Stimulated activated CD4-positive, alpha-beta T cell treated with anti-CD3 and anti-CD28 coated beads, Interleukin-12 subunit alpha, Interleukin-12 subunit beta, amount 100 ng/mL, for 48 hours (primary cell): ENCODE measurements around the gene GRAMD2B.
"Not testable (repeated sequence)": the region's sequence is repeated elsewhere in the genome, so short reads cannot be mapped to it uniquely, and the experiment has no call there.

Source experiments
- DNase-seq, 3 donors: peaks; one replicate each; pipeline ENCODE4 v3.0.0-alpha.2; 2020; ENCODE audit warnings: low read depth in 2 of 3, low spot score in 1 of 3

Gene GRAMD2B

GRCh38 chr5:126422994-126423788 lies at the start of gene GRAMD2B:
TSS of gene GRAMD2B (plus strand) at chr5:126423409. CDS start at chr5:126423607, 198 bp downstream.
- DNase-seq: peak; percentile 41 to 59 (median 48)

GRCh38 chr5:126374109-126374416 lies 49.1 kb upstream of the GRAMD2B start:
- DNase-seq: no peak

GRCh38 chr5:126376443-126376842 lies 46.8 kb upstream of the GRAMD2B start:
- DNase-seq: no peak

- no peak for DNase-seq
Observed at GRCh38 chr5:126377424-126377823, 45.8 kb upstream of the GRAMD2B start.

- not testable (repeated sequence) for DNase-seq
Observed at GRCh38 chr5:126380316-126380715, 42.9 kb upstream of the GRAMD2B start.

GRCh38 chr5:126383246-126383645 lies 40.0 kb upstream of the GRAMD2B start:
- no peak for DNase-seq

- no peak for DNase-seq
Observed at GRCh38 chr5:126383776-126384175, 39.4 kb upstream of the GRAMD2B start.

- no peak for DNase-seq
Observed at GRCh38 chr5:126384985-126385384, 38.2 kb upstream of the GRAMD2B start.

- DNase-seq: no peak
Observed at GRCh38 chr5:126385524-126386502, 37.4 kb upstream of the GRAMD2B start.

GRCh38 chr5:126389179-126389578 lies 34.0 kb upstream of the GRAMD2B start:
- DNase-seq: no peak

GRCh38 chr5:126390051-126390450 lies 33.2 kb upstream of the GRAMD2B start:
- no peak for DNase-seq

GRCh38 chr5:126391386-126391785 lies 31.8 kb upstream of the GRAMD2B start:
- DNase-seq: no peak

- no peak for DNase-seq
Observed at GRCh38 chr5:126394211-126394788, 28.9 kb upstream of the GRAMD2B start.

GRCh38 chr5:126395198-126395597 lies 28.0 kb upstream of the GRAMD2B start:
- no peak for DNase-seq

- no peak for DNase-seq
Observed at GRCh38 chr5:126395605-126396004, 27.6 kb upstream of the GRAMD2B start.

- DNase-seq: not testable (repeated sequence)
Observed at GRCh38 chr5:126396721-126397120, 26.5 kb upstream of the GRAMD2B start.

- no peak for DNase-seq
Observed at GRCh38 chr5:126398791-126399190, 24.4 kb upstream of the GRAMD2B start.

- no peak for DNase-seq
Observed at GRCh38 chr5:126400621-126401251, 22.5 kb upstream of the GRAMD2B start.

- no peak for DNase-seq
Observed at GRCh38 chr5:126402621-126403555, 20.3 kb upstream of the GRAMD2B start.

- DNase-seq: no peak
Observed at GRCh38 chr5:126403876-126404275, 19.3 kb upstream of the GRAMD2B start.
